ENCODE measurements around the gene RNF112.

RNF112 gene

DNA sequence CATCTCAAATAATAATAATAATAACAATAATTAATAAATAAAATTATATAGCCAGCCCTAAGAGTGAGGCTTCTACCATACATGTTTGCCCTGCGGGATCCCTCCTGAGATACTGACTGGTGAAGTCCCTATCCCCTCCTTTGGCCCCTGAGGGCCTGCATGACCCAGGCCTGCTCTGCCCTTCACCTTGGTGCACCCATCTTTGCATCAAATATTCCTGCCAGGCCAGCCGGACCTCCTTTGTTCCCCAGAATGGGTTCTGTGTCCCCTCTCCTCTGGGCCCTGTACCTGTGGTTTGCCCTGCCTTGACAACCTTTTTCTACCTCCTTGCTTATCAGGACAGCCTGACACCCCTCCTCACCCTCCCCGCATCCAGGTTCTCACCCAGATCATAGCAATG is 2.0 kb upstream of the RNF112 start:
- Histone ChIP-seq H3K79me2 (ENCODE audit: insufficient read depth, low read length) (no peaks in the 10 kb centered on the region), H3K4me1 (ENCODE audit: insufficient read depth, low read length, poor library complexity, severe bottlenecking) (no peaks in the 10 kb centered on the region), H2AFZ (ENCODE audit: low read length) (no peak overlapping the region), H3K4me3 (ENCODE audit: low read length, poor library complexity, severe bottlenecking) (no peak overlapping the region), H3K27me3 (ENCODE audit: insufficient read depth, low read length, poor library complexity, severe bottlenecking) (no peaks in the 10 kb centered on the region), H3K9me2 (replicated peaks; ENCODE audit: low read depth, low read length) (no peaks in the 10 kb centered on the region), H3K9me3 (ENCODE audit: insufficient read depth, low read depth, low read length) (no peaks in the 10 kb centered on the region), H3K36me3 (ENCODE audit: insufficient read depth, low read length) (no peaks in the 10 kb centered on the region), H3F3A (ENCODE audit: low read depth) (no peaks in the 10 kb centered on the region), H3K9ac (ENCODE audit: low read depth, low read length, poor library complexity, severe bottlenecking) (no peak overlapping the region), H3K4me2 (ENCODE audit: low read depth, low read length, poor library complexity, severe bottlenecking) (no peak overlapping the region), H4K20me1 (ENCODE audit: insufficient read depth, low read length, poor library complexity, severe bottlenecking) (no peaks in the 10 kb centered on the region)
- TF ChIP-seq, protein P1, sequence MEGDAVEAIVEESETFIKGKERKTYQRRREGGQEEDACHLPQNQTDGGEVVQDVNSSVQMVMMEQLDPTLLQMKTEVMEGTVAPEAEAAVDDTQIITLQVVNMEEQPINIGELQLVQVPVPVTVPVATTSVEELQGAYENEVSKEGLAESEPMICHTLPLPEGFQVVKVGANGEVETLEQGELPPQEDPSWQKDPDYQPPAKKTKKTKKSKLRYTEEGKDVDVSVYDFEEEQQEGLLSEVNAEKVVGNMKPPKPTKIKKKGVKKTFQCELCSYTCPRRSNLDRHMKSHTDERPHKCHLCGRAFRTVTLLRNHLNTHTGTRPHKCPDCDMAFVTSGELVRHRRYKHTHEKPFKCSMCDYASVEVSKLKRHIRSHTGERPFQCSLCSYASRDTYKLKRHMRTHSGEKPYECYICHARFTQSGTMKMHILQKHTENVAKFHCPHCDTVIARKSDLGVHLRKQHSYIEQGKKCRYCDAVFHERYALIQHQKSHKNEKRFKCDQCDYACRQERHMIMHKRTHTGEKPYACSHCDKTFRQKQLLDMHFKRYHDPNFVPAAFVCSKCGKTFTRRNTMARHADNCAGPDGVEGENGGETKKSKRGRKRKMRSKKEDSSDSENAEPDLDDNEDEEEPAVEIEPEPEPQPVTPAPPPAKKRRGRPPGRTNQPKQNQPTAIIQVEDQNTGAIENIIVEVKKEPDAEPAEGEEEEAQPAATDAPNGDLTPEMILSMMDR (conservative IDR thresholded peaks at IDR 0.05; ENCODE audit: low read length): no peak
- no peak for TF ChIP-seq EZH2phosphoT487 (IDR thresholded peaks at IDR 0.05; ENCODE audit: borderline replicate concordance)

DNA sequence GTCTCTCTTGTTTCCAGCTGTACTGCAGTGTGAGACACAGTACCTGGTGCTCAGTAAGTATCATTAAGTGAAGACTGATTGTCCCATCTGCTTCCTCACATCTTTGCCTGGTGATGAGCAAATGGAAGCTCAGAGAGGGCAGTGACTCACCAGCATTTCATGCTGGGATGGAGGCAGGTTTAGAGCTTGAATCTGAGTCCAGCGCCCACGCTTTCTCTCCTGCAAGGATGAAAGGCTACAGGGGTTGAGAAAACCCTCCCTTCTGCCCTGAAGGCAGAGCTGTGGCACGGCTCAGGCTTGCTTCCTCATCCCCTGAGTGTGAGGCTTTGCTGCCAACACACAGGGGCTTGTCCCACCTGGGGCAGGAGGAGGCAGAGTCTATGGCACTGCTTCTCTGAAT is 1.5 kb upstream of the RNF112 start:
- no peak overlapping the region for H2AFZ ChIP-seq (ENCODE audit: low read length)
- H3K9me3 ChIP-seq (ENCODE audit: insufficient read depth, low read depth, low read length): no peaks in the 10 kb centered on the region

DNA sequence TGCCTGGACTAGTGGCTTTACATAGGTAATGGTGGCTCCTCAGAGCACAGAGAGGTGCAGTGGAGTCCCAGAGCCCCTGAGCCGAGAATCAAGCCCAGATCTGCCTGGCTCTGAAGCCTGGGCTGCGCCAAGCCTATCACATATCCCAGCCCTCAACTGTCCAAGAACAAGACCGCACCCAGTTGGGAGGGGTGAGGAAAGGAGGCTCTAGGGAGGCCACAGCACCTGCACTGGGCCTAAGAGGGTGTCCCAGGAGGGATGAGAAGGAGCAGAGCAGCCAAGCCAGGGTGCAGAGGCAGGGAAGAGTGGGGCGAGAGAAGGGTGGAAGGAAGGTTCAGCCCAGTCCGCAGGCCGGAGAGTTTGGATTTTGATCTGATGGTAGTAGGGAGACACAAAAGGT is 941 bp upstream of the RNF112 start:
- no peak overlapping the region for H2AFZ ChIP-seq (ENCODE audit: low read length)
- no peak for TF ChIP-seq EZH2phosphoT487 (IDR thresholded peaks at IDR 0.05; ENCODE audit: borderline replicate concordance)
- TF ChIP-seq, protein P1 (conservative IDR thresholded peaks at IDR 0.05; ENCODE audit: low read length): no peak

More for the DNA sequence above, 1.5 kb upstream of the RNF112 start:
- Histone ChIP-seq H4K20me1 (ENCODE audit: insufficient read depth, low read length, poor library complexity, severe bottlenecking) (no peaks in the 10 kb centered on the region), H3K27me3 (ENCODE audit: insufficient read depth, low read length, poor library complexity, severe bottlenecking) (no peaks in the 10 kb centered on the region), H3K9me2 (replicated peaks; ENCODE audit: low read depth, low read length) (no peaks in the 10 kb centered on the region), H3K79me2 (ENCODE audit: insufficient read depth, low read length) (no peaks in the 10 kb centered on the region), H3K9ac (ENCODE audit: low read depth, low read length, poor library complexity, severe bottlenecking) (no peak overlapping the region), H3K4me1 (ENCODE audit: insufficient read depth, low read length, poor library complexity, severe bottlenecking) (no peaks in the 10 kb centered on the region), H3F3A (ENCODE audit: low read depth) (no peaks in the 10 kb centered on the region), H3K4me2 (ENCODE audit: low read depth, low read length, poor library complexity, severe bottlenecking) (no peak overlapping the region), H3K4me3 (ENCODE audit: low read length, poor library complexity, severe bottlenecking) (no peak overlapping the region), H3K36me3 (ENCODE audit: insufficient read depth, low read length) (no peaks in the 10 kb centered on the region)
- TF ChIP-seq EZH2phosphoT487 (IDR thresholded peaks at IDR 0.05; ENCODE audit: borderline replicate concordance): no peak
- TF ChIP-seq, protein P1 (conservative IDR thresholded peaks at IDR 0.05; ENCODE audit: low read length): no peak

More for the DNA sequence above, 941 bp upstream of the RNF112 start:
- Histone ChIP-seq H3K36me3 (ENCODE audit: insufficient read depth, low read length) (no peaks in the 10 kb centered on the region), H3K27me3 (ENCODE audit: insufficient read depth, low read length, poor library complexity, severe bottlenecking) (no peaks in the 10 kb centered on the region), H3K9me2 (replicated peaks; ENCODE audit: low read depth, low read length) (no peaks in the 10 kb centered on the region), H3F3A (ENCODE audit: low read depth) (no peaks in the 10 kb centered on the region), H3K4me3 (ENCODE audit: low read length, poor library complexity, severe bottlenecking) (no peak overlapping the region), H3K9me3 (ENCODE audit: insufficient read depth, low read depth, low read length) (no peaks in the 10 kb centered on the region), H3K4me2 (ENCODE audit: low read depth, low read length, poor library complexity, severe bottlenecking) (no peak overlapping the region), H3K79me2 (ENCODE audit: insufficient read depth, low read length) (no peaks in the 10 kb centered on the region), H3K4me1 (ENCODE audit: insufficient read depth, low read length, poor library complexity, severe bottlenecking) (no peaks in the 10 kb centered on the region), H3K9ac (ENCODE audit: low read depth, low read length, poor library complexity, severe bottlenecking) (no peak overlapping the region), H4K20me1 (ENCODE audit: insufficient read depth, low read length, poor library complexity, severe bottlenecking) (no peaks in the 10 kb centered on the region)

All from Loucy (cell line).